ENCODE data around the gene PAX3. TPM values are rescaled to one million over a fixed set of nuclear protein-coding genes. Genes with fewer than 3 reads are reported as not detected.

The PAX3 gene
- total RNA-seq, 3 donors from 2014 or later: 0.29 to 2.9 (median 2.3) TPM

- no peak for TF ChIP-seq POLR2AphosphoS5 (IDR thresholded peaks at IDR 0.05)
- no peak for TF ChIP-seq CTCF (IDR thresholded peaks at IDR 0.05)
- TF ChIP-seq POLR2A (IDR thresholded peaks at IDR 0.05): no peak
- peaks cover 0 to 29% of the 10 kb centered on the region in 2 donors for H3K27me3 ChIP-seq
- no peaks in the 10 kb centered on the region for H3K4me1 ChIP-seq
- peak overlapping the region; percentile 18 to 26 for H3K27ac ChIP-seq
- H3K36me3 ChIP-seq: no peaks in the 10 kb centered on the region
- intact Hi-C loops (cut with DNase I; ENCODE audit: low total_unique reads): no loop called here
- no peak for DNase-seq (ENCODE audit: low spot score in 2 of 2)
- no peaks in the 10 kb centered on the region for H3K9me3 ChIP-seq
- peak overlapping the region; percentile 35 to 68 (median 53) for H3K4me3 ChIP-seq
Observed at GRCh38 chr2:222320436-222321395, 21.9 kb upstream of the PAX3 start.

GRCh38 chr2:222319586-222320435 lies 21.0 kb upstream of the PAX3 start:
- Histone ChIP-seq H3K27ac (peak overlapping the region; percentile 18 to 26), H3K4me3 (peak overlapping the region; percentile 35 to 68 (median 53))

GRCh38 chr2:222318712-222319585 lies 20.2 kb upstream of the PAX3 start:
- intact Hi-C loops (cut with DNase I; ENCODE audit: low total_unique reads): no loop called here
- Histone ChIP-seq H3K27me3 (peaks cover 0 to 47% of the 10 kb centered on the region in 2 donors), H3K4me3 (peak overlapping the region in 2 of 3 donors; percentile 53 to 68), H3K27ac (no peak overlapping the region), H3K4me1 (no peaks in the 10 kb centered on the region), H3K36me3 (no peaks in the 10 kb centered on the region), H3K9me3 (no peaks in the 10 kb centered on the region)
- DNase-seq (ENCODE audit: low spot score in 2 of 2): no peak
- TF ChIP-seq POLR2AphosphoS5 (IDR thresholded peaks at IDR 0.05): no peak
- no peak for TF ChIP-seq POLR2A (IDR thresholded peaks at IDR 0.05)
- no peak for TF ChIP-seq CTCF (IDR thresholded peaks at IDR 0.05)

More at GRCh38 chr2:222319586-222320435, 21.0 kb upstream of the PAX3 start:
- Histone ChIP-seq H3K36me3 (no peaks in the 10 kb centered on the region), H3K27me3 (peaks cover 0 to 38% of the 10 kb centered on the region in 2 donors), H3K4me1 (no peaks in the 10 kb centered on the region), H3K9me3 (no peaks in the 10 kb centered on the region)
- TF ChIP-seq POLR2AphosphoS5 (IDR thresholded peaks at IDR 0.05) (no peak), CTCF (IDR thresholded peaks at IDR 0.05) (no peak), POLR2A (IDR thresholded peaks at IDR 0.05) (no peak)
- intact Hi-C loops (cut with DNase I; ENCODE audit: low total_unique reads): no loop called here
- DNase-seq (ENCODE audit: low spot score in 2 of 2): no peak

GRCh38 chr2:222318026-222318711 lies 19.4 kb upstream of the PAX3 start:
- Histone ChIP-seq H3K4me3 (peak overlapping the region; percentile 28 to 68 (median 53)), H3K36me3 (no peaks in the 10 kb centered on the region), H3K27ac (no peak overlapping the region), H3K9me3 (no peaks in the 10 kb centered on the region), H3K27me3 (peaks cover 0 to 53% of the 10 kb centered on the region in 2 donors), H3K4me1 (no peaks in the 10 kb centered on the region)
- TF ChIP-seq CTCF (IDR thresholded peaks at IDR 0.05): peak in 2 of 3 donors; percentile 12 to 35
- no peak for TF ChIP-seq POLR2A (IDR thresholded peaks at IDR 0.05)
- intact Hi-C loops (cut with DNase I; ENCODE audit: low total_unique reads): no loop called here
- DNase-seq (ENCODE audit: low spot score in 2 of 2): no peak

Data from breast epithelium (tissue), 4 donors.